Measurements from ENCODE around the gene INPP4B. TPM values are rescaled to one million over a fixed set of nuclear protein-coding genes. Genes with fewer than 3 reads are reported as not detected.

The INPP4B gene
- total and polyA plus RNA-seq, 2 donors (not counting 1 experiment from before 2014, with no cell fraction given), result 19.7 to 22.2 TPM

DNA sequence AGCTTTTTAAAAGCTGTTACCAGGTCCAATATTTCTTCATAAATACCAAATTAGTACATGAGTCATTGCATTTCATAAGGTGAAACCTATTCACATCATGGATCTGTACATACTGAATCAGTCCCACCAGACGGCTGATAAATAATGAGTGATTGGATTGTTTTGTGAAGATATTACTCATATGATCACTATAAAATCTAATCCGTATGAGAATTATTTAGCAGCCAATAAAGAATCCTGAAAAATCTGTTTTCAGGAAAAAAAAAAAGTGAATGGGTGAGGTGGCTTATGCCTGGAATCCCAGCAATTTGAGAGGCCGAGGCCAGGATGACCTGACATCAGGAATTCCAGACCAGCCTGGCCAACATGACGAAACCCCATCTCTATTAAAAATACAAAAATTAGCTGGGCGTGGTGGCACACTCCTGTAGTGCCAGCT is 438.1 kb downstream of the INPP4B start:
- Histone ChIP-seq H3K4me3 (replicated peaks in 1 of 4; ENCODE audit: control extremely low read depth in 1 of 4, insufficient read depth in 1 of 4, low read depth in 3 of 4, low read length in 4 of 4) (no peak overlapping the region), H2AFZ (ENCODE audit: low read length) (no peak overlapping the region), H3K27ac (ENCODE audit: insufficient read depth, low read length) (no peak overlapping the region), H3K79me2 (ENCODE audit: control insufficient read depth, insufficient read depth, low read length) (no peaks in the 10 kb centered on the region), H4K20me1 (ENCODE audit: control insufficient read depth, extremely low read depth, insufficient read depth, low read length) (no peaks in the 10 kb centered on the region), H3K27me3 (ENCODE audit: control insufficient read depth, insufficient read depth, low read length) (no peaks in the 10 kb centered on the region), H3K4me2 (ENCODE audit: extremely low read depth, insufficient read depth, low read length) (no peak overlapping the region), H3K9me3 (ENCODE audit: control insufficient read depth, insufficient read depth, low read depth, low read length) (no peaks in the 10 kb centered on the region), H3K4me1 (ENCODE audit: control insufficient read depth, extremely low read depth, insufficient read depth, low read length) (peaks cover 13% of the 10 kb centered on the region), H3K36me3 (ENCODE audit: control insufficient read depth, insufficient read depth, low read length) (no peaks in the 10 kb centered on the region), H3K9ac (ENCODE audit: insufficient read depth, low read length) (no peak overlapping the region)
- TF ChIP-seq CTCF (conservative IDR thresholded peaks at IDR 0.05 in 1 of 2, IDR thresholded peaks at IDR 0.05 in 1 of 2; ENCODE audit: low read depth in 1 of 2, low read length in 2 of 2) (no peak), EZH2 (IDR thresholded peaks at IDR 0.05; ENCODE audit: low read length, missing control alignments) (no peak)
- DNase-seq (ENCODE audit: low read depth in 2 of 2), result peak; percentile 36 to 83

- no peak for TF ChIP-seq CTCF (conservative IDR thresholded peaks at IDR 0.05 in 1 of 2, IDR thresholded peaks at IDR 0.05 in 1 of 2; ENCODE audit: low read depth in 1 of 2, low read length in 2 of 2)
- no peak for TF ChIP-seq EZH2 (IDR thresholded peaks at IDR 0.05; ENCODE audit: low read length, missing control alignments)
- no peak overlapping the region for H3K27ac ChIP-seq (ENCODE audit: insufficient read depth, low read length)
- H4K20me1 ChIP-seq (ENCODE audit: control insufficient read depth, extremely low read depth, insufficient read depth, low read length), result no peaks in the 10 kb centered on the region
- H3K4me2 ChIP-seq (ENCODE audit: extremely low read depth, insufficient read depth, low read length), result no peak overlapping the region
- H3K9ac ChIP-seq (ENCODE audit: insufficient read depth, low read length), result no peak overlapping the region
- peaks cover 13% of the 10 kb centered on the region for H3K4me1 ChIP-seq (ENCODE audit: control insufficient read depth, extremely low read depth, insufficient read depth, low read length)
- DNase-seq (ENCODE audit: low read depth in 2 of 2), result peak; percentile 21 to 34
- no peak overlapping the region for H2AFZ ChIP-seq (ENCODE audit: low read length)
- no peaks in the 10 kb centered on the region for H3K9me3 ChIP-seq (ENCODE audit: control insufficient read depth, insufficient read depth, low read depth, low read length)
- no peak overlapping the region for H3K4me3 ChIP-seq (replicated peaks in 1 of 4; ENCODE audit: control extremely low read depth in 1 of 4, insufficient read depth in 1 of 4, low read depth in 3 of 4, low read length in 4 of 4)
- H3K79me2 ChIP-seq (ENCODE audit: control insufficient read depth, insufficient read depth, low read length), result no peaks in the 10 kb centered on the region
- H3K36me3 ChIP-seq (ENCODE audit: control insufficient read depth, insufficient read depth, low read length), result no peaks in the 10 kb centered on the region
- H3K27me3 ChIP-seq (ENCODE audit: control insufficient read depth, insufficient read depth, low read length), result no peaks in the 10 kb centered on the region
Measured at GRCh38 chr4:142407596-142407995, 438.5 kb downstream of the INPP4B start.

GRCh38 chr4:142406917-142407501 is 439.1 kb downstream of the INPP4B start:
- no peak overlapping the region for H3K4me2 ChIP-seq (ENCODE audit: extremely low read depth, insufficient read depth, low read length)
- no peaks in the 10 kb centered on the region for H3K36me3 ChIP-seq (ENCODE audit: control insufficient read depth, insufficient read depth, low read length)
- TF ChIP-seq EZH2 (IDR thresholded peaks at IDR 0.05; ENCODE audit: low read length, missing control alignments) (no peak), CTCF (conservative IDR thresholded peaks at IDR 0.05 in 1 of 2, IDR thresholded peaks at IDR 0.05 in 1 of 2; ENCODE audit: low read depth in 1 of 2, low read length in 2 of 2) (no peak)
- no peak overlapping the region for H2AFZ ChIP-seq (ENCODE audit: low read length)
- no peaks in the 10 kb centered on the region for H3K79me2 ChIP-seq (ENCODE audit: control insufficient read depth, insufficient read depth, low read length)
- no peak overlapping the region for H3K4me3 ChIP-seq (replicated peaks in 1 of 4; ENCODE audit: control extremely low read depth in 1 of 4, insufficient read depth in 1 of 4, low read depth in 3 of 4, low read length in 4 of 4)
- peak in 1 of 2 donors; percentile 50 for DNase-seq (ENCODE audit: low read depth in 2 of 2)
- H3K9ac ChIP-seq (ENCODE audit: insufficient read depth, low read length), result no peak overlapping the region
- no peak overlapping the region for H3K27ac ChIP-seq (ENCODE audit: insufficient read depth, low read length)
- H3K9me3 ChIP-seq (ENCODE audit: control insufficient read depth, insufficient read depth, low read depth, low read length), result no peaks in the 10 kb centered on the region
- H3K27me3 ChIP-seq (ENCODE audit: control insufficient read depth, insufficient read depth, low read length), result no peaks in the 10 kb centered on the region
- peaks cover 13% of the 10 kb centered on the region for H3K4me1 ChIP-seq (ENCODE audit: control insufficient read depth, extremely low read depth, insufficient read depth, low read length)
- no peaks in the 10 kb centered on the region for H4K20me1 ChIP-seq (ENCODE audit: control insufficient read depth, extremely low read depth, insufficient read depth, low read length)

All from fibroblast of lung (primary cell).